Measurements from ENCODE around the gene DNMT3A.

Gene DNMT3A

GRCh38 chr2:25320077-25320476, 21.6 kb downstream of the DNMT3A start:
- no peak overlapping the region for H3K14ac ChIP-seq (ENCODE audit: low read length)
- no peak for DNase-seq (ENCODE audit: low spot score)
- no peak overlapping the region for H2BK5ac ChIP-seq (ENCODE audit: low read length)
- no peaks in the 10 kb centered on the region for H3K79me1 ChIP-seq (ENCODE audit: low read depth, low read length)
- H2AFZ ChIP-seq (ENCODE audit: low read length) = no peak overlapping the region
- H3K4me2 ChIP-seq (ENCODE audit: insufficient read depth, low read length, poor library complexity, severe bottlenecking) = no peak overlapping the region
- H3K4ac ChIP-seq (ENCODE audit: low read length) = no peak overlapping the region
- no peaks in the 10 kb centered on the region for H3K27me3 ChIP-seq (ENCODE audit: control insufficient read depth in 3 of 3, insufficient read depth in 3 of 3, low read depth in 1 of 3, low read length in 3 of 3)
- WGBS, 2 donors (ENCODE audit: extremely low coverage in 2 of 2, insufficient read length in 2 of 2, insufficient replicate concordance in 1 of 2) = no CpG with 5 or more reads among the region's 3 CpGs
- H3K9me3 ChIP-seq (replicated peaks in 1 of 2; ENCODE audit: control insufficient read depth in 2 of 2, insufficient read depth in 1 of 2, low read depth in 1 of 2, low read length in 2 of 2) = no peaks in the 10 kb centered on the region
- no peak overlapping the region for H3K4me3 ChIP-seq (ENCODE audit: low read length in 2 of 2)
- no peak overlapping the region for H3K23ac ChIP-seq (ENCODE audit: low read depth, low read length, poor library complexity)
- peaks cover 8 to 10% of the 10 kb centered on the region in 2 donors for H3K4me1 ChIP-seq (ENCODE audit: control insufficient read depth in 2 of 2, insufficient read depth in 1 of 2, low read depth in 1 of 2, low read length in 2 of 2)
- no peak overlapping the region for H3K18ac ChIP-seq (ENCODE audit: low read length)
- H2BK12ac ChIP-seq (ENCODE audit: low read length) = no peak overlapping the region
- H2BK15ac ChIP-seq (ENCODE audit: low read length) = no peak overlapping the region
- no peak overlapping the region for H3K27ac ChIP-seq (replicated peaks; ENCODE audit: low read length)
- H4K91ac ChIP-seq (ENCODE audit: low read depth, low read length, poor library complexity) = no peak overlapping the region
- H4K8ac ChIP-seq (ENCODE audit: low read depth, low read length) = no peak overlapping the region
- H3K9ac ChIP-seq (ENCODE audit: low read depth, low read length, poor library complexity) = no peak overlapping the region
- H2BK120ac ChIP-seq (ENCODE audit: low read depth, low read length) = no peak overlapping the region
- no peak overlapping the region for H2AK5ac ChIP-seq (ENCODE audit: low read depth, low read length)
- H3K36me3 ChIP-seq (replicated peaks in 1 of 2; ENCODE audit: control insufficient read depth in 2 of 2, insufficient read depth in 2 of 2, low read length in 2 of 2) = no peaks in the 10 kb centered on the region

GRCh38 chr2:25316101-25316500, 25.6 kb downstream of the DNMT3A start:
- Histone ChIP-seq H3K27ac (replicated peaks; ENCODE audit: low read length) (no peak overlapping the region), H4K8ac (ENCODE audit: low read depth, low read length) (no peak overlapping the region), H3K4me1 (ENCODE audit: control insufficient read depth in 2 of 2, insufficient read depth in 1 of 2, low read depth in 1 of 2, low read length in 2 of 2) (peaks cover 15 to 28% of the 10 kb centered on the region in 2 donors), H2AK5ac (ENCODE audit: low read depth, low read length) (peak overlapping the region; percentile 49), H3K4ac (ENCODE audit: low read length) (no peak overlapping the region), H2BK120ac (ENCODE audit: low read depth, low read length) (no peak overlapping the region), H3K4me3 (ENCODE audit: low read length in 2 of 2) (no peak overlapping the region), H3K27me3 (ENCODE audit: control insufficient read depth in 3 of 3, insufficient read depth in 3 of 3, low read depth in 1 of 3, low read length in 3 of 3) (no peaks in the 10 kb centered on the region), H3K36me3 (replicated peaks in 1 of 2; ENCODE audit: control insufficient read depth in 2 of 2, insufficient read depth in 2 of 2, low read length in 2 of 2) (no peaks in the 10 kb centered on the region), H3K4me2 (ENCODE audit: insufficient read depth, low read length, poor library complexity, severe bottlenecking) (no peak overlapping the region), H2BK12ac (ENCODE audit: low read length) (no peak overlapping the region), H2BK15ac (ENCODE audit: low read length) (peak overlapping the region; percentile 17), H3K23ac (ENCODE audit: low read depth, low read length, poor library complexity) (no peak overlapping the region), H2AFZ (ENCODE audit: low read length) (no peak overlapping the region), H3K79me1 (ENCODE audit: low read depth, low read length) (peaks cover 2% of the 10 kb centered on the region), H3K14ac (ENCODE audit: low read length) (no peak overlapping the region), H3K9ac (ENCODE audit: low read depth, low read length, poor library complexity) (no peak overlapping the region), H3K9me3 (replicated peaks in 1 of 2; ENCODE audit: control insufficient read depth in 2 of 2, insufficient read depth in 1 of 2, low read depth in 1 of 2, low read length in 2 of 2) (no peaks in the 10 kb centered on the region), H3K18ac (ENCODE audit: low read length) (no peak overlapping the region), H4K91ac (ENCODE audit: low read depth, low read length, poor library complexity) (no peak overlapping the region), H2BK5ac (ENCODE audit: low read length) (no peak overlapping the region)
- WGBS, 2 donors (ENCODE audit: extremely low coverage in 2 of 2, insufficient read length in 2 of 2, insufficient replicate concordance in 1 of 2) = no CpG with 5 or more reads among the region's 8 CpGs
- no peak for DNase-seq (ENCODE audit: low spot score)

- H2AK5ac ChIP-seq (ENCODE audit: low read depth, low read length) = peak overlapping the region; percentile 49
- H4K91ac ChIP-seq (ENCODE audit: low read depth, low read length, poor library complexity) = peak overlapping the region; percentile 93
- H3K79me1 ChIP-seq (ENCODE audit: low read depth, low read length) = peaks cover 2% of the 10 kb centered on the region
- H2BK5ac ChIP-seq (ENCODE audit: low read length) = peak overlapping the region; percentile 80
- no peak overlapping the region for H3K9ac ChIP-seq (ENCODE audit: low read depth, low read length, poor library complexity)
- no peak for DNase-seq (ENCODE audit: low spot score)
- no peaks in the 10 kb centered on the region for H3K9me3 ChIP-seq (replicated peaks in 1 of 2; ENCODE audit: control insufficient read depth in 2 of 2, insufficient read depth in 1 of 2, low read depth in 1 of 2, low read length in 2 of 2)
- WGBS, 2 donors (ENCODE audit: extremely low coverage in 2 of 2, insufficient read length in 2 of 2, insufficient replicate concordance in 1 of 2) = no CpG with 5 or more reads among the region's 11 CpGs
- H2BK15ac ChIP-seq (ENCODE audit: low read length) = peak overlapping the region; percentile 94
- no peak overlapping the region for H3K14ac ChIP-seq (ENCODE audit: low read length)
- peak overlapping the region; percentile 99 for H2BK12ac ChIP-seq (ENCODE audit: low read length)
- H3K36me3 ChIP-seq (replicated peaks in 1 of 2; ENCODE audit: control insufficient read depth in 2 of 2, insufficient read depth in 2 of 2, low read length in 2 of 2) = no peaks in the 10 kb centered on the region
- no peak overlapping the region for H4K8ac ChIP-seq (ENCODE audit: low read depth, low read length)
- H3K27me3 ChIP-seq (ENCODE audit: control insufficient read depth in 3 of 3, insufficient read depth in 3 of 3, low read depth in 1 of 3, low read length in 3 of 3) = no peaks in the 10 kb centered on the region
- H3K4me2 ChIP-seq (ENCODE audit: insufficient read depth, low read length, poor library complexity, severe bottlenecking) = no peak overlapping the region
- no peak overlapping the region for H3K4ac ChIP-seq (ENCODE audit: low read length)
- peak overlapping the region; percentile 83 for H2AFZ ChIP-seq (ENCODE audit: low read length)
- no peak overlapping the region for H2BK120ac ChIP-seq (ENCODE audit: low read depth, low read length)
- peak overlapping the region; percentile 97 for H3K18ac ChIP-seq (ENCODE audit: low read length)
- no peak overlapping the region for H3K27ac ChIP-seq (replicated peaks; ENCODE audit: low read length)
- H3K23ac ChIP-seq (ENCODE audit: low read depth, low read length, poor library complexity) = no peak overlapping the region
- peaks cover 20 to 33% of the 10 kb centered on the region in 2 donors for H3K4me1 ChIP-seq (ENCODE audit: control insufficient read depth in 2 of 2, insufficient read depth in 1 of 2, low read depth in 1 of 2, low read length in 2 of 2)
- no peak overlapping the region for H3K4me3 ChIP-seq (ENCODE audit: low read length in 2 of 2)
Measured at GRCh38 chr2:25315316-25315680, 26.4 kb downstream of the DNMT3A start.

- peak overlapping the region; percentile 80 for H2BK5ac ChIP-seq (ENCODE audit: low read length)
- H3K27ac ChIP-seq (replicated peaks; ENCODE audit: low read length) = peak overlapping the region; percentile 57
Measured at GRCh38 chr2:25314514-25315315, 27.0 kb downstream of the DNMT3A start.

More at GRCh38 chr2:25314514-25315315, 27.0 kb downstream of the DNMT3A start:
- Histone ChIP-seq H3K4ac (ENCODE audit: low read length) (peak overlapping the region; percentile 71), H3K9ac (ENCODE audit: low read depth, low read length, poor library complexity) (peak overlapping the region; percentile 72), H2BK120ac (ENCODE audit: low read depth, low read length) (peak overlapping the region; percentile 68), H3K14ac (ENCODE audit: low read length) (peak overlapping the region; percentile 65), H3K18ac (ENCODE audit: low read length) (peak overlapping the region; percentile 97), H2BK15ac (ENCODE audit: low read length) (peak overlapping the region; percentile 94), H3K27me3 (ENCODE audit: control insufficient read depth in 3 of 3, insufficient read depth in 3 of 3, low read depth in 1 of 3, low read length in 3 of 3) (no peaks in the 10 kb centered on the region), H2AFZ (ENCODE audit: low read length) (peak overlapping the region; percentile 83), H3K79me1 (ENCODE audit: low read depth, low read length) (peaks cover 2% of the 10 kb centered on the region), H3K9me3 (replicated peaks in 1 of 2; ENCODE audit: control insufficient read depth in 2 of 2, insufficient read depth in 1 of 2, low read depth in 1 of 2, low read length in 2 of 2) (no peaks in the 10 kb centered on the region), H2AK5ac (ENCODE audit: low read depth, low read length) (peak overlapping the region; percentile 97), H3K23ac (ENCODE audit: low read depth, low read length, poor library complexity) (peak overlapping the region; percentile 86), H4K91ac (ENCODE audit: low read depth, low read length, poor library complexity) (peak overlapping the region; percentile 93), H3K4me1 (ENCODE audit: control insufficient read depth in 2 of 2, insufficient read depth in 1 of 2, low read depth in 1 of 2, low read length in 2 of 2) (peaks cover 21 to 35% of the 10 kb centered on the region in 2 donors), H2BK12ac (ENCODE audit: low read length) (no peak overlapping the region), H3K36me3 (replicated peaks in 1 of 2; ENCODE audit: control insufficient read depth in 2 of 2, insufficient read depth in 2 of 2, low read length in 2 of 2) (no peaks in the 10 kb centered on the region), H3K4me2 (ENCODE audit: insufficient read depth, low read length, poor library complexity, severe bottlenecking) (peak overlapping the region; percentile 22), H3K4me3 (ENCODE audit: low read length in 2 of 2) (no peak overlapping the region), H4K8ac (ENCODE audit: low read depth, low read length) (peak overlapping the region; percentile 84)
- peak; percentile 56 for DNase-seq (ENCODE audit: low spot score)
- no CpG with 5 or more reads among the region's 13 CpGs for WGBS, 2 donors (ENCODE audit: extremely low coverage in 2 of 2, insufficient read length in 2 of 2, insufficient replicate concordance in 1 of 2)

Data from neuronal stem cell (in vitro differentiated cells).